Pancreas (tissue), 10 donors: ENCODE measurements around the gene ARHGAP12. TPM values are rescaled to one million over a fixed set of nuclear protein-coding genes. Genes with fewer than 3 reads are reported as not detected.

Source experiments
- ATAC-seq, 4 donors: fragments of 200-7000 bp; cut with Tn5 transposase; one replicate each; pipeline versions ENCODE4 v1.8.0 to v1.9.1; 2020; ENCODE audit warnings: mild to moderate bottlenecking in 4 of 4, moderate library complexity in 4 of 4
- DNase-seq, 6 donors: peaks; one replicate each; pipeline ENCODE4 v3.0.0-alpha.2; 2020
- FAIRE-seq: peaks from 2 replicates; lab custom pipeline; 2012; peaks lifted over from hg19 to GRCh38; lab: Jason Lieb, UNC
- H3K27ac ChIP-seq, 4 donors: fragments of 200-600 bp; sonication (generic); 1 replicate in 3 of 4; 2 replicates in 1 of 4; pipeline versions ENCODE4 v1.5.0 to v1.8.0; 2020
- H3K27me3 ChIP-seq, 4 donors: fragments of 200-600 bp; one replicate each; pipeline ENCODE4 v1.8.0; 2021
- H3K36me3 ChIP-seq, 3 donors: fragments of 200-600 bp; sonication (generic) in 1 of 3; one replicate each; pipeline versions ENCODE4 v1.5.0 to v1.8.0; 2020 to 2021
- H3K4me1 ChIP-seq, 3 donors: fragments of 200-600 bp; one replicate each; pipeline ENCODE4 v1.8.0; 2021
- H3K4me3 ChIP-seq, 4 donors: fragments of 200-600 bp; sonication (generic) in 2 of 4; one replicate each; pipeline versions ENCODE4 v1.5.0 to v1.8.0; 2020 to 2021
- H3K9me3 ChIP-seq, 4 donors: fragments of 200-600 bp; one replicate each; pipeline ENCODE4 v1.8.0; 2021
- WGBS, 2 donors: extraction: QIAGEN DNeasy Blood & Tissue Kit; methylation state at CpG; one replicate each; pipeline ENCODE4 v1.1.7; 2013; 5-methylcytosine and 5-hydroxymethylcytosine counted together
- intact Hi-C, 3 donors: fragments of 100-400 bp; cut with DNase I; formaldehyde crosslinking; loops; one replicate each; pipeline versions ENCODE4 v1.11.1 to v1.14.2; 2022
- polyA plus RNA-seq, 2 donors: library from polyadenylated mRNA; stranded (reverse); fragments of 200-250 nt; gene quantifications; one replicate each; pipeline ENCODE4 v1.2.3, GENCODE V29; 2013
- total RNA-seq, 6 donors: library from RNA; stranded (reverse); fragmentation: NEBNext Ultra II Directional in 4 of 6; extraction: Animal tissue kit (Norgen Biotek cat#: 25700) in 4 of 6; gene quantifications; one replicate each; pipeline versions ENCODE4 v1.2.1 to v1.2.4, GENCODE V29; 2021 to 2023
- TF ChIP-seq, protein P1 (sequence below), 4 donors: fragments of 200-600 bp; sonication (generic) in 3 of 4; IDR thresholded peaks; one replicate each; pipeline versions ENCODE4 v1.5.0 to v1.8.0; 2021; ENCODE audit warnings: antibody characterized with exemption in 4 of 4
- donor health status: healthy with polysubstance abuse.
- donor health status: DM: no; HTN: no; CAD: no; lungs with moderate emphysema.
- donor health status: DM: no; HTN: no; CAD: no.
- donor health status: control.
- donor health status: control.
- donor health status: Bipolar disorder and iron deficiency.
- donor health status: DM: yes; HTN: yes; CAD: no.
- donor health status: DM: no; HTN: no; CAD: no.
- donor health status: DM: no; HTN: no; CAD: no.
- donor health status: DM: yes; HTN: yes; CAD: no.

Gene ARHGAP12
- total and polyA plus RNA-seq, 8 donors, result 16.3 to 30.1 (median 23.5) TPM

DNA sequence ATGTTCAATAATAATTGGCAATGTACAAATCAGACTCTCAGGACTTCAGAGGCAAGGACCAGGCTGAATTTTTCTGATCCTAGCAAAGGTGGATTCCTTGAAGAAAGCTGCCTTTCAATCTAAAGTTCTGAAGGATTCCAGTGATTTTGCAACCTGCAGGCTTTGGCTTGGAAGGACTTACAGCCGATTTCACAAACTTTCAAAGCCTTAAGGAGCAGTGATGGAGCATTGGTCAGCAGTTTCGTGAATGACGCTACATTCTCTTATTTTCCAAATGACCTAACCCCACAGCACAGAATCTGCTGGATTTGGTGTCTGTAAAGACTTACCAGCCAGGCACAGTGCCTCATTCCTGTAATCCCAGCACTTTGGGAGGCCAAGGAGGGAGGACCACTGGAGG, 167.5 kb downstream of the ARHGAP12 start:
- DNase-seq (no peak), FAIRE-seq (no peak), ATAC-seq (no peak)
- 89 to 94% methylated on average over 3 of the region's 3 CpGs for WGBS, 2 donors
- no peak overlapping the region for H3K4me3 ChIP-seq
- intact Hi-C loops, result no loop called here
- H3K27ac ChIP-seq, result peak overlapping the region in 2 of 4 donors; percentile 91 to 99
- H3K27me3 ChIP-seq, result no peaks in the 10 kb centered on the region
- no peaks in the 10 kb centered on the region for H3K36me3 ChIP-seq
- TF ChIP-seq, protein P1, sequence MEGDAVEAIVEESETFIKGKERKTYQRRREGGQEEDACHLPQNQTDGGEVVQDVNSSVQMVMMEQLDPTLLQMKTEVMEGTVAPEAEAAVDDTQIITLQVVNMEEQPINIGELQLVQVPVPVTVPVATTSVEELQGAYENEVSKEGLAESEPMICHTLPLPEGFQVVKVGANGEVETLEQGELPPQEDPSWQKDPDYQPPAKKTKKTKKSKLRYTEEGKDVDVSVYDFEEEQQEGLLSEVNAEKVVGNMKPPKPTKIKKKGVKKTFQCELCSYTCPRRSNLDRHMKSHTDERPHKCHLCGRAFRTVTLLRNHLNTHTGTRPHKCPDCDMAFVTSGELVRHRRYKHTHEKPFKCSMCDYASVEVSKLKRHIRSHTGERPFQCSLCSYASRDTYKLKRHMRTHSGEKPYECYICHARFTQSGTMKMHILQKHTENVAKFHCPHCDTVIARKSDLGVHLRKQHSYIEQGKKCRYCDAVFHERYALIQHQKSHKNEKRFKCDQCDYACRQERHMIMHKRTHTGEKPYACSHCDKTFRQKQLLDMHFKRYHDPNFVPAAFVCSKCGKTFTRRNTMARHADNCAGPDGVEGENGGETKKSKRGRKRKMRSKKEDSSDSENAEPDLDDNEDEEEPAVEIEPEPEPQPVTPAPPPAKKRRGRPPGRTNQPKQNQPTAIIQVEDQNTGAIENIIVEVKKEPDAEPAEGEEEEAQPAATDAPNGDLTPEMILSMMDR (IDR thresholded peaks at IDR 0.05), result no peak
- peaks cover 0 to 12% (median 7%) of the 10 kb centered on the region in 3 donors for H3K4me1 ChIP-seq
- H3K9me3 ChIP-seq, result no peaks in the 10 kb centered on the region

- Histone ChIP-seq H3K4me3 (peak overlapping the region in 2 of 4 donors; percentile 37 to 55), H3K27me3 (no peaks in the 10 kb centered on the region), H3K4me1 (peaks cover 0 to 15% (median 7%) of the 10 kb centered on the region in 3 donors), H3K9me3 (no peaks in the 10 kb centered on the region), H3K36me3 (no peaks in the 10 kb centered on the region), H3K27ac (peak overlapping the region; percentile 56 to 99 (median 81))
- TF ChIP-seq, protein P1 (IDR thresholded peaks at IDR 0.05), result no peak
- intact Hi-C loops, result no loop called here
- ATAC-seq, result peak in 2 of 4 donors; percentile 0 to 1
- FAIRE-seq, result no peak
- 11 to 15% methylated on average over 8 of the region's 8 CpGs for WGBS, 2 donors
- no peak for DNase-seq
Observed at GRCh38 chr10:31760674-31761081, 168.0 kb downstream of the ARHGAP12 start.

GRCh38 chr10:31759799-31760626, 168.6 kb downstream of the ARHGAP12 start:
- peak overlapping the region; percentile 55 to 90 (median 82) for H3K4me3 ChIP-seq
- intact Hi-C loops, result no loop called here
- ATAC-seq (peak; percentile 87 to 93 (median 91)), FAIRE-seq (peak; percentile 94), DNase-seq (peak; percentile 95 to 97 (median 96))
- peak overlapping the region; percentile 91 to 99 (median 98) for H3K27ac ChIP-seq
- H3K27me3 ChIP-seq, result no peaks in the 10 kb centered on the region
- H3K4me1 ChIP-seq, result peaks cover 3 to 21% (median 12%) of the 10 kb centered on the region in 3 donors
- TF ChIP-seq, protein P1 (IDR thresholded peaks at IDR 0.05), result no peak
- H3K9me3 ChIP-seq, result no peaks in the 10 kb centered on the region
- H3K36me3 ChIP-seq, result no peaks in the 10 kb centered on the region
- 0% methylated on average over 44 to 63 of the region's 63 CpGs for WGBS, 2 donors

DNA sequence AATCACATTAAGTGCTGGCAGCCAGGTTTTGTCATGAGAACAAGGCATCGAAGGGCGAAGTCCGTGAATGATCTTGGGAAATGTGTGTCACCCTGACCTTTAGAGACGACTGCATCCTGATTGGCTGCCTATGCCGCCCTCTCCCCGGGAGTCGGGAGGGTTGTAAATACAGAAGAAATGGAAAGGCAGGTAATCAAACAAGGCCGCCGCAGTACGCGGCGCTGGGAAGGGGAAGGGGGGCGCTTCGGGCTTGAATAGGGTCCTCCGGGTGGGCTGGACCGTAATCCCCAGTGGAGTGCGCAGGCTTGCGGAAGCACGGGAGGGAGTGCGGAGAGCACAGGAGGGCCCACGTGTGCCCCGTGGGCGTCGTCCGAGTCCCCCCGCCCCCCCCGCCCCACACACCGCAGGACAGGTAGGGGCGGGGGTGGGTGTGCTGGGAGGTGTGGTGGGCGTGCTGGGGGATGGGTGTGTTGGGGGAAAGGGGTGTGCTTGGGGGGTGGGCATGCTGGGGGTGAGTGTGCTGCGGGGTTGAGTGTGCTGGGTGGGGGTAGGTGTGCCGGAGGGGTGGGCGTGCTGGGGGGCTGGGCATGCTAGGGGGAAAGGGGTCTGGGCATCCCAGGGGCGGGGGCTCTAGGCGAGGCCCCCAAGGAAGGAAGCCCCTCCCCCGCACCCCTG, 169.4 kb downstream of the ARHGAP12 start:
- H3K9me3 ChIP-seq, result no peaks in the 10 kb centered on the region
- TF ChIP-seq, protein P1 (IDR thresholded peaks at IDR 0.05), result no peak
- H3K27ac ChIP-seq, result peak overlapping the region; percentile 91 to 99 (median 98)
- intact Hi-C loops, result no loop called here
- peak overlapping the region; percentile 55 to 90 (median 82) for H3K4me3 ChIP-seq
- no peaks in the 10 kb centered on the region for H3K36me3 ChIP-seq
- no peak for FAIRE-seq
- no peaks in the 10 kb centered on the region for H3K27me3 ChIP-seq
- DNase-seq, result peak; percentile 75 to 81 (median 79)
- WGBS, 2 donors, result 0% methylated on average over 26 to 36 of the region's 36 CpGs
- H3K4me1 ChIP-seq, result peaks cover 8 to 29% (median 18%) of the 10 kb centered on the region in 3 donors
- peak; percentile 58 to 66 (median 63) for ATAC-seq
